ENCODE measurements around the gene MED12.

GRCh38 chrX:71085900-71086299 lies 32.5 kb upstream of the MED12 start:
- TF ChIP-seq POLR2AphosphoS5 (IDR thresholded peaks at IDR 0.05) (no peak), CTCF (IDR thresholded peaks at IDR 0.05) (no peak), POLR2A (IDR thresholded peaks at IDR 0.05) (no peak)
